Measurements from ENCODE around the gene RC3H2. TPM values are rescaled to one million over a fixed set of nuclear protein-coding genes. Genes with fewer than 3 reads are reported as not detected.
"Not testable (repeated sequence)": the region's sequence is repeated elsewhere in the genome, so short reads cannot be mapped to it uniquely, and the experiment has no call there.

RC3H2 gene
- polyA plus RNA-seq, 4 donors, result 38.0 to 46.9 (median 46.1) TPM

DNA sequence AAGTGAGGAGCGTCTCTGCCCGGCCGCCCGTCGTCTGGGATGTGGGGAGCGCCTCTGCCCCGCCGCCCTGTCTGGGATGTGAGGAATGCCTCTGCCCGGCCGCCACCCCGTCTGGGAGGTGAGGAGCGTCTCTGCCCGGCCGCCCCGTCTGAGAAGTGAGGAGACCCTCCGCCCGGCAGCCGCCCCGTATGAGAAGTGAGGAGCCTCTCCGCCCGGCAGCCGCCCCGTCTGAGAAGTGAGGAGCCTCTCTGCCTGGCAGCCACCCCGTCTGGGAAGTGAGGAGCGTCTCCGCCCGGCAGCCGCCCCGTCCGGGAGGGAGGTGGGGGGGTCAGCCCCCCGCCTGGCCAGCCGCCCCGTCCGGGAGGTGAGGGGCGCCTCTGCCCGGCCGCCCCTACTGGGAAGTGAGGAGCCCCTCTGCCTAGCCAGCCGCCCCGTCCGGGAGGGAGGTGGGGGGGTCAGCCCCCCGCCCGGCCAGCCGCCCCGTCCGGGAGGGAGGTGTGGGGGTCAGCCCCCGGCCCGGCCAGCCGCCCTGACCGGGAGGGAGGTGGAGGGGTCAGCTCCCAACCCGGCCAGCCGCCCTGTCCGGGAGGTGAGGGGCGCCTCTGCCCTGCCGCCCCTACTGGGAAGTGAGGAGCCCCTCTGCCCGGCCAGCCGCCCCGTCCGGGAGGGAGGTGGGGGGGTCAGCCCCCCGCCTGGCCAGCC, 52.9 kb downstream of the RC3H2 start:
- DNase-seq (ENCODE audit: low read depth in 4 of 4, low spot score in 3 of 4), result not testable (repeated sequence)

DNA sequence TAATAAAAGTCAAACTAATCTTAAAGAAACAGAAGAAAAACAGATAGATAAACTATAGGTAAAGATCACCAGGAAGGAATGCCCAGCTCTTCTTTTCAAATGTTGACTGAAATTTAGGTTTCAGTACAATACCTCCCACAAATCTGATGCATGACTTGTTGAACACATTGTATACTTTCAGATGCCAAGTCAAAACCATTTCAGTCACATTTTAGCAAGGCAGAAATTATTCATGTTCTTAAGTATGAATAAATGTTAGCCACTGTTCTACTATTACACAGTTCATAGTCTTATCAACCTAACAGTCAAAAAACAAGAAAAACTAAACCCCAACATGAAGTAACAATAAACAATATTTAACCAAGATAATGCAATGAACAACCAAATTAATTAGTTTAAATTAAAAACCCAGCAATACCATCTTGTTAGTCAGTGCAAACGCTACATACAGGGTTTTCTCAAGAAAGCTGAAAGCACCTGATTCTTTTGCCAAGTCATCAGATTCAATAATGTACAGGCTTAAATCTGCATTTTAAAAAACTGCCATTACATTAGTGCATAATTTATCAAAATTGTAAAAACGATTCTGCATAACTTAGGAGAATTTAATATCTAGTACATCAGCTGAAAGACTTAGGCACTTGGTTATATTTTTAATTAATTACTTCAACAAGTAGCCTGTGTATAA, 56.8 kb downstream of the RC3H2 start:
- DNase-seq (ENCODE audit: low read depth in 4 of 4, low spot score in 3 of 4), result no peak

DNA sequence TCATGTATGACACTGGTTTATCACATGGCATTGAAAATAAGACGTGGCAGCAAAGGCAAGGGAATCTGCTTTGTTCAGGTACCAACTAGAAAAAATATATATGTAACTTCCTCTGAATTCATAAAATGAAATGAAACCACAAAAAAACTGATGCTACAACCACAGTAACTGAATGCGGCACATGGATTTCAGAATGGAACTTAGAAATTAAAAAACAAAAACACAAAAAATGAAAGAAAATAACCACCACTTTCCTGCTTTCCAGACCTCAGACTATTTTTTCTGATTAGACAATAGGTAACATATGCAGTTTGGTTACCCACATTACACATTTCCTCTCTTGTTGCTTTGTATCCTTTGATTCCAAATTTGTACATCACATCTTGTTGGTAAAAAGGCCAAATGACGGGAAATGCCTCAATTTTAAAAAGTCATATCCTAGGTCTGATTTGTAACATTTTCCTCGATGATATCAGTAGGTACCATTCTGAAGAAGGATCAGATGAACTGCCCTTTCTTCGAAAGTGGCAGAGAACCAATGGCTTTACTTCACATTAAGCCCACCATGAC, 58.7 kb downstream of the RC3H2 start:
- DNase-seq (ENCODE audit: low read depth in 4 of 4, low spot score in 3 of 4), result no peak

- no peak for DNase-seq (ENCODE audit: low read depth in 4 of 4, low spot score in 3 of 4)
Observed at GRCh38 chr9:122845116-122845515, 60.0 kb downstream of the RC3H2 start.

GRCh38 chr9:122844137-122844536, 61.0 kb downstream of the RC3H2 start:
- no peak for DNase-seq (ENCODE audit: low read depth in 4 of 4, low spot score in 3 of 4)

GRCh38 chr9:122841501-122841900, 63.7 kb downstream of the RC3H2 start:
- DNase-seq (ENCODE audit: low read depth in 4 of 4, low spot score in 3 of 4), result no peak

GRCh38 chr9:122838441-122838840, 66.7 kb downstream of the RC3H2 start:
- not testable (repeated sequence) for DNase-seq (ENCODE audit: low read depth in 4 of 4, low spot score in 3 of 4)

DNA sequence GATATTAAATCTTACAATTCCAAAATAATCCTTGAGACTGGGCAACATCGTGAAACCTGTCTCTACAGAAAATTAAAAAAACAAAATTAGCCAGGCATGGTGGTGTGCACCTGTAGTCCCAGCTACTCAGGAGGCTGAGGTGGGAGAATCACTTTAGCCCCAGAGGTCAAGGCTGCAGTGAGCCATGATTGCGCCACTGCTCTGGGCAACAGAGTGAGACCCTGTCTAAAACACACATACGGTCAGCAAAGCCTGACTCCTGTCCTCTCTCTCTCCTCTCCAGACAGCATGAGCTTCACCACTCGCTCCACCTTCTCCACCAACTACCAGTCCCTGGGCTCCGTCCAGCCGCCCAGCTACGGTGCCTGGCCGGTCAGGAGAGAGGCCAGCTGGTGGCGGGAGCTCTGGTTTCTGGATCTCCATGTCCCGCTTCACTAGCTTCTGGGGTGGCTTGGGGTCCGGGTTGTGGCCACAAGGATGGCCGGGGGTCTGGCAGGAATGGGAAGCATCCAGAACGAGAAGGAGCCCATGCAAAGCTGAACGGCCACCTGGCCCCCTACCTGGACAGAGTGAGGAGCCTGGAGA, 67.8 kb downstream of the RC3H2 start:
- DNase-seq (ENCODE audit: low read depth in 4 of 4, low spot score in 3 of 4), result no peak

DNA sequence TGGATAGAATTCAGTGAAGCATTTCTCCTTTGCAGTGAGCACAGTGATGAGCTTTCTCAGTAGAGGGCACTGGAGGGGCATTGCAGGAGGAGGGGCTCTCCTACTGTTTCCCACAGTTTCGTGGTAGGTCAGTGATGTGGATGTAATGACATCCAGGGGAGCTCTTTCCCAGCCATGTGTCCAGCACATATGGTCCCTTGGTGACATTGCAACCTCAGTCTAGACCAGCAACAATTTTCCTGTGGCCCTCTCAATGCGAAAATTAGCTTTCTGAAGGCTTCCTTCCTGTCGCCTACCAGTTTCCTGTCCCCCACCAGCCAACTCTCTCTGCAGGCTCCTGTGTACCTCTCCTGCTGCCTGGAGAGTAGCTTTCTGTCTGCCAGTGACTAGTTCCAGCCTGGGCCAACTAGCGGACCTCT, 69.8 kb downstream of the RC3H2 start:
- DNase-seq (ENCODE audit: low read depth in 4 of 4, low spot score in 3 of 4), result no peak

DNA sequence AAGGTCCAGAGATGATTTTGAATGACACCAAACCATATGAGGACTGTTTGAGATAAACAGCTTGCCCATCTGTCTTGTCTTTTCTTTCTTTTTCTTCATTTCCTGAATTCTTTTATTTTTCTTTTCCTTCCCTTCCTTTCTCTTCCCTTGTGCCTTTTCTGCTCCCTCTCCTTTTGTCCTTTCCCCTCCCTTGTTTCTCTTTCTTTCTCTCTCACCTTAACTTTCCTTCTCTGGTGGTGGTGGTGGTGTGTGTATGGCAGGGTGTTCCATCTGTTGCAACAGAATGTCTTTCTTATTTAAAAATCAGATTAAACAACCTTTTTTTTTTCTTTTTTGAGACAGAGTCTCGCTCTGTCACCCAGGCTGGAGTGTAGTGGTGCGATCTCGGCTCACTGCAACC, 73.0 kb downstream of the RC3H2 start:
- DNase-seq (ENCODE audit: low read depth in 4 of 4, low spot score in 3 of 4), result no peak

GRCh38 chr9:122828965-122829284, 76.2 kb downstream of the RC3H2 start:
- not testable (repeated sequence) for DNase-seq (ENCODE audit: low read depth in 4 of 4, low spot score in 3 of 4)

GRCh38 chr9:122827761-122828093, 77.4 kb downstream of the RC3H2 start:
- peak in 1 of 4 donors; percentile 6 for DNase-seq (ENCODE audit: low read depth in 4 of 4, low spot score in 3 of 4)

DNA sequence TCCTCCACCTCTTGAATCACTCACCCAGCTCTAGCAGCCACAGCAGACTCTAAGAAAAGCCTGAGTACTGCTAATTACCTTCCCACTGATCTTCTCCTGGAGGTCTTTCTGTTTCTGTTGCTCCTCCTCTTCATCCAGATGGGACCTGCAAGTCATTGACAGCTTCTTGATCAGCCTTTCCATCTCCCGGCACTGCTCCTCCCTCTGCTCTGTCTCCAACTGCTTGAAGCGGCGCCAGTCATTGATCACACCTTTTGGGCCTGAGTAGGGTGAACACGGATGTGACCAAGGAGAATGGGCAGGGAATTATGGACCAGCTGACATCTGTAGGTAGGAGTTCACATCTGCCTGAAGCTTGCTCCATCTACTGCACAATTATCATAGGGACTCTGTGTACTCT, 82.2 kb downstream of the RC3H2 start:
- DNase-seq (ENCODE audit: low read depth in 4 of 4, low spot score in 3 of 4), result no peak

DNA sequence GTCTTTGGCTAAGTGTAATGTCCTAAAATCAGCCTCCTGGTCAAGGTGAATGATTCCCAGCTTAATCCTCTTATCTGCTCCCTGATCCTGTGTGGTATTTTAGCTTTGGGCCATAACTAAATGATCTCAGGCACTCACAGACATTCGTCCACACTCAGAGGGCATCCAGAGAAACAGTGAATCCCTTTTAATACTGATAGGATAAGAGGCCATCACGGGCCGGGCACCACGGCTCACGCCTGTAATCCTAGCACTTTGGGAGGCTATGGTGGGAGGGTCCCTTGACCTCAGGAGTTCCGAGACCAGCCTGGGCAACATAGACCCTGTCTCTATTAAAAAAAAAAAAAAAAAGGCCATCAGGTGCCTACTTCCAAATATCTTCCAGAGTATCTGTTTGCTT, 83.1 kb downstream of the RC3H2 start:
- DNase-seq (ENCODE audit: low read depth in 4 of 4, low spot score in 3 of 4), result no peak

GRCh38 chr9:122821278-122821943, 83.7 kb downstream of the RC3H2 start:
- DNase-seq (ENCODE audit: low read depth in 4 of 4, low spot score in 3 of 4), result no peak

DNA sequence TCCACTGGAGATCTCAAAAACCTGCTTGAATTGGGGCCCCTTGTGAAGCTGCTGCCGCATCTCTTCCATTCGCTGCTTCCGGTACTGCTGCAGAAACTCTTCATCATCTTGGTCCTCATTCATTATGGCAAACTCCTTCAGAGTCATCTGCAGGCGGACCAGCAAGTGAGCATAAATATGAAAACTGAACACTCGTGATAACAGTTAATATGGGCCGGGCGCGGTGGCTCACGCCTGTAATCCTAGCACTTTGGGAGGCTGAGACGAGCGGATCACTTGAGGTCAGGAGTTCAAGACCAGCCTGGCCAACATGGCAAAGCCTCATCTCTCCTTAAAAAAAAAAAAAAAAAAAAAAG, 84.7 kb downstream of the RC3H2 start:
- no peak for DNase-seq (ENCODE audit: low read depth in 4 of 4, low spot score in 3 of 4)

DNA sequence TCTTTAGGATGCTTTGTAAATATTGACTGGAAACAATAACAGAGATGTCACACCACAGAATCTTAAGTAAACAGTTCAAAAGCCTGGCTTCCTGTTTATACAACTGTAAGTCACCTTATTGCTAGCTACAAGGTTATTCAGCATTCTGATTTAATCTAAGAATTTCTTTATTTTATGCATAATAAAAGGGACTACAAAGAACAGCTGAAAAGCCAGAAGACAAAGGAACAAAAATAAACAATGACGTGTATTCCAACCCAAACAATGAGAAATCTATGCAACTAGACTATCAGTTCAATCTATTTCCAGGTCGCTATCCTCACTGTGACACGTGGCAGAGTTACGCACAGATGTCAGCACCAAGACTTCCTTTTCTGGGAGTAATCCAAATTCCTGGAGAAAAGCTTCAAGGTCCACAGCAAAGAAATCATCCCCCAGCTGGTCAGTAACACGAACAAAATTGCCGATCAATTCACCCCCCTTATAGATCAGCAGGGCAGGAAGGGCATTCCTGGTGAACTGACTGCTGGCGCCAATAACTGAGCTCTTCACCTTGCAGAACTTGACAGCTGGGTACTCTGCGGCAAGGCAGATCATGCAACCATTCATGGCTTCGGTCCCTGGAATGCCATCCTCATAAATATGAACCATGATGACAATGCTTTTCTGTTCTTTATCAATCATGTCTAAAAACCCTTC, 85.2 kb downstream of the RC3H2 start:
- no peak for DNase-seq (ENCODE audit: low read depth in 4 of 4, low spot score in 3 of 4)

DNA sequence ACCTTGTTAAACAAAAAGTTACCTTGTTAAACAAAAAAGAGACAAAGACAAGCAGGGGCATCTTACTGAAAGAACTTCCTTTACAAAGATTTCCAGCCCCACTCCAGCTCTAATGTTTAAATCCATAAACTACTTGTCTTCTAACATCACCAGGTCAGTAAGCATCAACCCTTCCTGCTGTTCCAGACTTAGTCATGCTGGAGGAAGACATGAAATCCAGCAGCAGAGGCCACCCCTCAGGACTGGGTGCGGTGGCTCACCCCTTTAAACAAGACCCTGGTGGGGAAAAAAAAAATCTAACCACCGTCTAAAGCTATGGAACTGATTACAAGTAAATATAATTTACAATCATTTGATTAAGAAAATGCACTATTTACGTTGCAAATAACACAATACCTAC, 85.8 kb downstream of the RC3H2 start:
- DNase-seq (ENCODE audit: low read depth in 4 of 4, low spot score in 3 of 4), result no peak

GRCh38 chr9:122816163-122816867, 88.8 kb downstream of the RC3H2 start:
- DNase-seq (ENCODE audit: low read depth in 4 of 4, low spot score in 3 of 4), result peak in 1 of 4 donors; percentile 3

- DNase-seq (ENCODE audit: low read depth in 4 of 4, low spot score in 3 of 4), result no peak
Observed at GRCh38 chr9:122815544-122815943, 89.6 kb downstream of the RC3H2 start.
